Neuron (in vitro differentiated cells): Measurements from ENCODE around the gene CRISP2.
"Not testable (repeated sequence)": the region's sequence is repeated elsewhere in the genome, so short reads cannot be mapped to it uniquely, and the experiment has no call there.

ENCODE experiments used
- H2AFZ ChIP-seq: one replicate; pipeline ENCODE4 v1.6.1; 2013; ENCODE audit warnings: low read depth, mild to moderate bottlenecking, inconsistent platforms, low read length, moderate library complexity
- H3K27me3 ChIP-seq: one replicate; pipeline ENCODE4 v1.6.1; 2013; ENCODE audit warnings: low read length; ENCODE audit not compliant: insufficient read depth
- H3K36me3 ChIP-seq: one replicate; pipeline ENCODE4 v1.6.1; 2013; ENCODE audit warnings: low read length; ENCODE audit not compliant: insufficient read depth
- H3K4me1 ChIP-seq: one replicate; pipeline ENCODE4 v1.6.1; 2013; ENCODE audit warnings: low read length; ENCODE audit not compliant: insufficient read depth
- H3K4me3 ChIP-seq: 2 replicates; pipeline ENCODE4 v1.5.1; 2013; ENCODE audit warnings: mild to moderate bottlenecking, low read length, moderate library complexity
- H3K9me3 ChIP-seq: one replicate; pipeline ENCODE4 v1.6.1; 2013; ENCODE audit warnings: low read length

The CRISP2 gene

DNA sequence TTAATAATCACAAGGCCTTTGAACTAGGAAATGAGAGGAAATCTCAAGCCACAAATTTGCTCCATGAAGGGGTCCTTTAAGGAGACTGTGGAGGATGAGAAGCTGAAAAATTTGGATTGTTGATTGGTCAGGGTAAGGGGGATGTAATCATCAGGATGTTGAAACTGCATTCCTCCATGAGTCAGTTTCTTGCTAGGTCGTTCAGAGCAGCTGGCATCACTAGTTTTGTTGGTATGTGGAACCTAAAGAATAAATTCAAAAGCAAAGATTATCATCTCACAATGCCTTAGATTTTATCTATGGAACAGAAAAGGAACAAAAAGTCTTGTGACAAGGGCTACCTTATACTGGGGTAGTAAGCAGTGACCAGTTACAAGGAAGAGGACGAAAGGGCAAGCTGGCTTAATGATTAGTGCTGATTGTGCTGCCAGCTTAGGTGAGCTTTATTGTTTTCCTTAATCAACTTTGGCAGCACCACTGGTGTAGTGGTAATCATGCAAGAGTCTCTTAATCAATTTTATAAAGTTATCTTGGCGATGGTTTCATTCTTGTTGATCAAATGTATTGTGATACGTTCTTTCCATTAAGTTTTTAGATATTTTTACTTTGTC, 36.6 kb downstream of the CRISP2 start:
- Histone ChIP-seq H3K9me3 (no peaks in the 10 kb centered on the region), H3K4me3 (no peak overlapping the region), H3K4me1 (no peaks in the 10 kb centered on the region), H3K36me3 (no peaks in the 10 kb centered on the region), H2AFZ (no peak overlapping the region), H3K27me3 (no peaks in the 10 kb centered on the region)

- H2AFZ ChIP-seq, result no peak overlapping the region
- no peaks in the 10 kb centered on the region for H3K4me1 ChIP-seq
- no peaks in the 10 kb centered on the region for H3K9me3 ChIP-seq
Observed at GRCh38 chr6:49675816-49676215, 37.5 kb downstream of the CRISP2 start.

GRCh38 chr6:49668083-49668511, 45.2 kb downstream of the CRISP2 start:
- H2AFZ ChIP-seq, result no peak overlapping the region
- H3K4me3 ChIP-seq, result no peak overlapping the region
- H3K27me3 ChIP-seq, result no peaks in the 10 kb centered on the region
- H3K4me1 ChIP-seq, result no peaks in the 10 kb centered on the region
- H3K36me3 ChIP-seq, result no peaks in the 10 kb centered on the region
- H3K9me3 ChIP-seq, result no peaks in the 10 kb centered on the region

More at GRCh38 chr6:49675816-49676215, 37.5 kb downstream of the CRISP2 start:
- H3K4me3 ChIP-seq, result no peak overlapping the region
- no peaks in the 10 kb centered on the region for H3K27me3 ChIP-seq
- no peaks in the 10 kb centered on the region for H3K36me3 ChIP-seq

DNA sequence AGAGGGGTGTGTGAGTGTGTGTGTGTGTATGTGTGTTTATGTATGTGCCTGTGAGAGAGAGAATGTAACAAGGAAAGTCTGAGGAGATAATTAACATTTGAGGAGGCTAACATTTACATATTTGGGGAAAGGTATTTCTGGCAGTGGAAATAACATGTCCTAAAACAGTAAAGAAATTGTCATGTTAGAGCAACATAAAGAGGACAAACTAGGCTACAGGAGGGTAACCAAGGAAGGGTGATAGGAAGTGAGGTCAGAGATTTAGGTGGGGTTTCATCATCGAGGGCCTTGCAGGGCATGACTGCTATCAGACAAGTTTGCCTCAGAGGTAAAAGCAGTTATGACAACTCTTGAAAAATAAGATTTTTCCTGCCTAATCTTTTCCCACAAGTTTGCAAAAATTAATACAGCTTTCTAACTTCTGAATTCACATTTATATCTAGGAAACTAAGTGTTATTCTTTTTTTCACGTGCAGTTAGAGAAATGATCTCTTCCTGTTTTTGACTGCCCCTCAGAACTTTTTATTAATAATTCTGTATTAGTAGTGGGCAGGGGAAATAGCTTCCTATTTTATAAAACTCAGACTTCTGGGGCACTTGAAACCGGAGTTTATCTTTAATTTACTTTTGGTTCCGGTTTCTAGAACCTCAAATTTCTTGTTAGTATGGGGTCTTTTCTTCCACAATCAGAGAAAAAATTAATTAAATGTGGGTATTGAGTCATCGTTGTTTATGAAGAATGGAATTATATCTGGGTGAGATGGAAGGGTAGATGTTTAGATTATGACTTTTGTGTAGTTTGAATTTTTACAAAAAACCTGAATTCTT, 46.2 kb downstream of the CRISP2 start:
- no peaks in the 10 kb centered on the region for H3K36me3 ChIP-seq
- H3K4me3 ChIP-seq, result no peak overlapping the region
- no peak overlapping the region for H2AFZ ChIP-seq
- no peaks in the 10 kb centered on the region for H3K27me3 ChIP-seq
- no peaks in the 10 kb centered on the region for H3K9me3 ChIP-seq
- no peaks in the 10 kb centered on the region for H3K4me1 ChIP-seq

GRCh38 chr6:49666480-49666879, 46.9 kb downstream of the CRISP2 start:
- H3K27me3 ChIP-seq, result no peaks in the 10 kb centered on the region
- no peak overlapping the region for H2AFZ ChIP-seq
- no peaks in the 10 kb centered on the region for H3K36me3 ChIP-seq
- H3K4me3 ChIP-seq, result no peak overlapping the region
- H3K4me1 ChIP-seq, result no peaks in the 10 kb centered on the region
- H3K9me3 ChIP-seq, result no peaks in the 10 kb centered on the region

GRCh38 chr6:49664817-49665216, 48.5 kb downstream of the CRISP2 start:
- Histone ChIP-seq H2AFZ (no peak overlapping the region), H3K27me3 (no peaks in the 10 kb centered on the region), H3K4me3 (no peak overlapping the region), H3K4me1 (no peaks in the 10 kb centered on the region), H3K36me3 (no peaks in the 10 kb centered on the region), H3K9me3 (no peaks in the 10 kb centered on the region)

- H3K36me3 ChIP-seq, result not testable (repeated sequence)
Observed at GRCh38 chr6:49664054-49664453, 49.3 kb downstream of the CRISP2 start.

GRCh38 chr6:49662892-49663261, 50.5 kb downstream of the CRISP2 start:
- Histone ChIP-seq H3K27me3 (no peaks in the 10 kb centered on the region), H3K9me3 (no peaks in the 10 kb centered on the region), H2AFZ (no peak overlapping the region), H3K4me3 (no peak overlapping the region), H3K4me1 (no peaks in the 10 kb centered on the region), H3K36me3 (no peaks in the 10 kb centered on the region)

More at GRCh38 chr6:49664054-49664453, 49.3 kb downstream of the CRISP2 start:
- H3K4me3 ChIP-seq, H3K4me1 ChIP-seq, H2AFZ ChIP-seq, H3K27me3 ChIP-seq, H3K9me3 ChIP-seq: not testable (repeated sequence)

DNA sequence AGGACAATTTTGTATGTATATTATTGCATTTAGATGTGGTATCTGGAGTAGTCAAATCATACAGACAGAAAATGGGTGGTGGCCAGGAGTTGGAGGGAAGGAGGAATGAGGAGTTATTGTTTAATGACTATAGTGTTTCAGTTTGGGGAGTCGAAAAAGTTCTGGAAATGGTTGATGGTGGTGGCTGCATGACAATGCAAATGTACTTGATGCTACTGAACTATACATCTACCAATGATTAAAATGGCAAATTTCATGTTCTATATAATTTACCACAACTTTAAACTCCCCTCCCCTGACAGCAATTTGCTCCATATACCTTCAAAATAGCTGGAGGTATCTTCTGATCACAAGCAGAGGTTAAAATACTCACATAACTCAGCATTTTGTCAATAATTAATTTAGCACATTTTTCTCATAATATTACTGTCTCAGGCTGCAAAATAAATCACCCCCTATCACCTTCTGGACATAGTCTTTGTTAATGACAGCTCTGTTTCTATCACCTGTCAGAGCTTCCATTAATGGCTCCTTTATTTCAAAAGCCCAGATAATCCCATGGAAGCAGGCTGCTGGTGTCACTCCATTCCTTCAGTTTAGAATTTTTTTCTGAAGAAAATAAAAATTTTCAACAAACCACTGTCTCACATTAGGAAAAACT, 51.0 kb downstream of the CRISP2 start:
- Histone ChIP-seq H3K9me3 (no peaks in the 10 kb centered on the region), H3K36me3 (no peaks in the 10 kb centered on the region), H3K4me3 (no peak overlapping the region), H3K27me3 (no peaks in the 10 kb centered on the region), H2AFZ (no peak overlapping the region), H3K4me1 (no peaks in the 10 kb centered on the region)

- Histone ChIP-seq H3K27me3 (no peaks in the 10 kb centered on the region), H3K9me3 (no peaks in the 10 kb centered on the region), H3K4me1 (no peaks in the 10 kb centered on the region), H3K4me3 (no peak overlapping the region), H2AFZ (no peak overlapping the region), H3K36me3 (no peaks in the 10 kb centered on the region)
Observed at GRCh38 chr6:49653942-49654341, 59.4 kb downstream of the CRISP2 start.

- Histone ChIP-seq H3K4me1 (no peaks in the 10 kb centered on the region), H3K9me3 (no peaks in the 10 kb centered on the region), H3K27me3 (no peaks in the 10 kb centered on the region), H3K4me3 (no peak overlapping the region), H2AFZ (no peak overlapping the region), H3K36me3 (no peaks in the 10 kb centered on the region)
Observed at GRCh38 chr6:49653438-49653837, 59.9 kb downstream of the CRISP2 start.

- no peak overlapping the region for H3K4me3 ChIP-seq
- H3K27me3 ChIP-seq, result no peaks in the 10 kb centered on the region
Observed at GRCh38 chr6:49651239-49651638, 62.1 kb downstream of the CRISP2 start.

GRCh38 chr6:49649988-49650387, 63.4 kb downstream of the CRISP2 start:
- no peaks in the 10 kb centered on the region for H3K36me3 ChIP-seq
- no peak overlapping the region for H3K4me3 ChIP-seq
- H2AFZ ChIP-seq, result no peak overlapping the region
- no peaks in the 10 kb centered on the region for H3K27me3 ChIP-seq
- no peaks in the 10 kb centered on the region for H3K9me3 ChIP-seq
- no peaks in the 10 kb centered on the region for H3K4me1 ChIP-seq

More at GRCh38 chr6:49651239-49651638, 62.1 kb downstream of the CRISP2 start:
- no peak overlapping the region for H2AFZ ChIP-seq
- no peaks in the 10 kb centered on the region for H3K36me3 ChIP-seq
- H3K9me3 ChIP-seq, result no peaks in the 10 kb centered on the region
- no peaks in the 10 kb centered on the region for H3K4me1 ChIP-seq
